ENCODE measurements around the gene NME3. TPM values are rescaled to one million over a fixed set of nuclear protein-coding genes. Genes with fewer than 3 reads are reported as not detected.

Gene NME3
- total RNA-seq, 1 experiment from 2014 or later, result 86.8 TPM

DNA sequence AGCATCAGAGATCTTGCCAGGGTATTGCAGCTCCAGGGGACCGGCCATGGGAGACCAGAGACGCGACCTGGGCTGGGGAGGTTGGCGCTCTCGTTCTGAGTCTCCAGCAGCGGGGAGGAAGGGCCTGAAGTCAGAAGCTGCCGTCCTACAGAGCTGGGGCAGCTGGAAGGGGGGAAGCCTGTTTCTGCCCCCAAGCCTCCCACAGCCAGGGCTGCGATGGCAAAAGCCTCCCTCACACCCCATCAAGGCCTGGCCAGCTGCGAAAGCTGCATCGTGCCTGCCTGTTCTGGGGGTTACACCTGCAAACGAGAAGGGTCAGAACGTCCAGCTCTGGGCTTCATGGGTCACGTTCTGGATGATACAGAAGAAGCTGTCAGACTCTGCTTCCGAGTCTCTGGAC is 39.3 kb downstream of the NME3 start:
- H3K4me1 Mint-ChIP-seq, result no peaks in the 10 kb centered on the region
- ATAC-seq (no peak), DNase-seq (ENCODE audit: low spot score) (no peak)
- H3K36me3 Mint-ChIP-seq, result peaks cover 7% of the 10 kb centered on the region
- TF ChIP-seq ZNF232 (CRISPR knock-in tag; IDR thresholded peaks at IDR 0.05), result no peak
- TF ChIP-seq, protein P1, sequence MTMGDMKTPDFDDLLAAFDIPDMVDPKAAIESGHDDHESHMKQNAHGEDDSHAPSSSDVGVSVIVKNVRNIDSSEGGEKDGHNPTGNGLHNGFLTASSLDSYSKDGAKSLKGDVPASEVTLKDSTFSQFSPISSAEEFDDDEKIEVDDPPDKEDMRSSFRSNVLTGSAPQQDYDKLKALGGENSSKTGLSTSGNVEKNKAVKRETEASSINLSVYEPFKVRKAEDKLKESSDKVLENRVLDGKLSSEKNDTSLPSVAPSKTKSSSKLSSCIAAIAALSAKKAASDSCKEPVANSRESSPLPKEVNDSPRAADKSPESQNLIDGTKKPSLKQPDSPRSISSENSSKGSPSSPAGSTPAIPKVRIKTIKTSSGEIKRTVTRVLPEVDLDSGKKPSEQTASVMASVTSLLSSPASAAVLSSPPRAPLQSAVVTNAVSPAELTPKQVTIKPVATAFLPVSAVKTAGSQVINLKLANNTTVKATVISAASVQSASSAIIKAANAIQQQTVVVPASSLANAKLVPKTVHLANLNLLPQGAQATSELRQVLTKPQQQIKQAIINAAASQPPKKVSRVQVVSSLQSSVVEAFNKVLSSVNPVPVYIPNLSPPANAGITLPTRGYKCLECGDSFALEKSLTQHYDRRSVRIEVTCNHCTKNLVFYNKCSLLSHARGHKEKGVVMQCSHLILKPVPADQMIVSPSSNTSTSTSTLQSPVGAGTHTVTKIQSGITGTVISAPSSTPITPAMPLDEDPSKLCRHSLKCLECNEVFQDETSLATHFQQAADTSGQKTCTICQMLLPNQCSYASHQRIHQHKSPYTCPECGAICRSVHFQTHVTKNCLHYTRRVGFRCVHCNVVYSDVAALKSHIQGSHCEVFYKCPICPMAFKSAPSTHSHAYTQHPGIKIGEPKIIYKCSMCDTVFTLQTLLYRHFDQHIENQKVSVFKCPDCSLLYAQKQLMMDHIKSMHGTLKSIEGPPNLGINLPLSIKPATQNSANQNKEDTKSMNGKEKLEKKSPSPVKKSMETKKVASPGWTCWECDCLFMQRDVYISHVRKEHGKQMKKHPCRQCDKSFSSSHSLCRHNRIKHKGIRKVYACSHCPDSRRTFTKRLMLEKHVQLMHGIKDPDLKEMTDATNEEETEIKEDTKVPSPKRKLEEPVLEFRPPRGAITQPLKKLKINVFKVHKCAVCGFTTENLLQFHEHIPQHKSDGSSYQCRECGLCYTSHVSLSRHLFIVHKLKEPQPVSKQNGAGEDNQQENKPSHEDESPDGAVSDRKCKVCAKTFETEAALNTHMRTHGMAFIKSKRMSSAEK (CRISPR knock-in tag; IDR thresholded peaks at IDR 0.05; ENCODE audit: borderline replicate concordance), result no peak
- TF ChIP-seq CBFB (CRISPR knock-in tag; IDR thresholded peaks at IDR 0.05; ENCODE audit: low read depth), result no peak
- TF ChIP-seq, protein P2, sequence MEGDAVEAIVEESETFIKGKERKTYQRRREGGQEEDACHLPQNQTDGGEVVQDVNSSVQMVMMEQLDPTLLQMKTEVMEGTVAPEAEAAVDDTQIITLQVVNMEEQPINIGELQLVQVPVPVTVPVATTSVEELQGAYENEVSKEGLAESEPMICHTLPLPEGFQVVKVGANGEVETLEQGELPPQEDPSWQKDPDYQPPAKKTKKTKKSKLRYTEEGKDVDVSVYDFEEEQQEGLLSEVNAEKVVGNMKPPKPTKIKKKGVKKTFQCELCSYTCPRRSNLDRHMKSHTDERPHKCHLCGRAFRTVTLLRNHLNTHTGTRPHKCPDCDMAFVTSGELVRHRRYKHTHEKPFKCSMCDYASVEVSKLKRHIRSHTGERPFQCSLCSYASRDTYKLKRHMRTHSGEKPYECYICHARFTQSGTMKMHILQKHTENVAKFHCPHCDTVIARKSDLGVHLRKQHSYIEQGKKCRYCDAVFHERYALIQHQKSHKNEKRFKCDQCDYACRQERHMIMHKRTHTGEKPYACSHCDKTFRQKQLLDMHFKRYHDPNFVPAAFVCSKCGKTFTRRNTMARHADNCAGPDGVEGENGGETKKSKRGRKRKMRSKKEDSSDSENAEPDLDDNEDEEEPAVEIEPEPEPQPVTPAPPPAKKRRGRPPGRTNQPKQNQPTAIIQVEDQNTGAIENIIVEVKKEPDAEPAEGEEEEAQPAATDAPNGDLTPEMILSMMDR (IDR thresholded peaks at IDR 0.05), result no peak
- no peak for TF ChIP-seq CREB1 (CRISPR knock-in tag; IDR thresholded peaks at IDR 0.05)
- H3K27me3 Mint-ChIP-seq (ENCODE audit: low read depth), result no peaks in the 10 kb centered on the region; the same call in 1 of the 2 replicates
- no peak overlapping the region for H3K27ac Mint-ChIP-seq
- H3K9me3 Mint-ChIP-seq, result no peaks in the 10 kb centered on the region
- no peak overlapping the region for H3K4me3 Mint-ChIP-seq
- POLR2A ChIA-PET, result no interaction called here
- CTCF ChIA-PET, result interaction anchor here (1.1 to 1.7 kb wide), 2 partner anchors 9 to 26 kb away, joined by 4 to 11 read pairs; partner anchors contain the start of gene MAPK8IP3

DNA sequence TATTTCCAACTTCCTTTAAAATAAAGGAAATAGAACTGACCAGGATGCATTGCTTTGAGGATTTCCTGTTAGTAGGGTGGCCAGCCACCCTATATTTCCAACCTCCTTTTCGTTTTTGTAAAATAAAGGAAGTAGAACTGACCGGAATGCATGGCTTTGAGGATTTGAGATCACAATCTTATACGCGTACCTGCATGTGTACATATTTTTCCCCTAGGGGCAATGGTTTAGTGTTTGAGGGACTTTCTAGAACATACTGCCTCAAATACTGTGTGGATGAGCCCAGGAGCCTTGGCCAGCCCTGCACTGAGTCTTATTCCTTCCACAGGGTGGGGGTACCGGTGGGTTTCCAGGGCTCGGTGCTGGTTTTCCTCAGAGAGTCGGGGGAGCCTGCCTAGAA is 39.7 kb downstream of the NME3 start:
- H3K27me3 Mint-ChIP-seq (ENCODE audit: low read depth), result no peaks in the 10 kb centered on the region; the same call in 1 of the 2 replicates
- CTCF ChIA-PET, result interaction anchor here (1.1 kb wide), 1 partner anchor 26 kb away, joined by 4 read pairs; the partner anchor contains the start of gene MAPK8IP3
- TF ChIP-seq CBFB (CRISPR knock-in tag; IDR thresholded peaks at IDR 0.05; ENCODE audit: low read depth) (no peak), TP53 (CRISPR knock-in tag; IDR thresholded peaks at IDR 0.05) (no peak), OVOL2 (CRISPR knock-in tag; IDR thresholded peaks at IDR 0.05; ENCODE audit: borderline replicate concordance) (no peak), RELA (CRISPR knock-in tag; IDR thresholded peaks at IDR 0.05; ENCODE audit: borderline replicate concordance) (no peak), KAT7 (CRISPR knock-in tag; IDR thresholded peaks at IDR 0.05; ENCODE audit: borderline replicate concordance) (no peak), SMAD4 (CRISPR knock-in tag; IDR thresholded peaks at IDR 0.05) (no peak), HMGA2 (CRISPR knock-in tag; IDR thresholded peaks at IDR 0.05) (no peak), PRRX2 (CRISPR knock-in tag; IDR thresholded peaks at IDR 0.05) (no peak), ZNF263 (CRISPR knock-in tag; IDR thresholded peaks at IDR 0.05; ENCODE audit: low read depth) (no peak), FOXK1 (CRISPR knock-in tag; IDR thresholded peaks at IDR 0.05) (no peak)
- TF ChIP-seq, protein P3, sequence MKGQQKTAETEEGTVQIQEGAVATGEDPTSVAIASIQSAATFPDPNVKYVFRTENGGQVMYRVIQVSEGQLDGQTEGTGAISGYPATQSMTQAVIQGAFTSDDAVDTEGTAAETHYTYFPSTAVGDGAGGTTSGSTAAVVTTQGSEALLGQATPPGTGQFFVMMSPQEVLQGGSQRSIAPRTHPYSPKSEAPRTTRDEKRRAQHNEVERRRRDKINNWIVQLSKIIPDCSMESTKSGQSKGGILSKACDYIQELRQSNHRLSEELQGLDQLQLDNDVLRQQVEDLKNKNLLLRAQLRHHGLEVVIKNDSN (CRISPR knock-in tag; IDR thresholded peaks at IDR 0.05), result no peak
- TF ChIP-seq, protein P4, sequence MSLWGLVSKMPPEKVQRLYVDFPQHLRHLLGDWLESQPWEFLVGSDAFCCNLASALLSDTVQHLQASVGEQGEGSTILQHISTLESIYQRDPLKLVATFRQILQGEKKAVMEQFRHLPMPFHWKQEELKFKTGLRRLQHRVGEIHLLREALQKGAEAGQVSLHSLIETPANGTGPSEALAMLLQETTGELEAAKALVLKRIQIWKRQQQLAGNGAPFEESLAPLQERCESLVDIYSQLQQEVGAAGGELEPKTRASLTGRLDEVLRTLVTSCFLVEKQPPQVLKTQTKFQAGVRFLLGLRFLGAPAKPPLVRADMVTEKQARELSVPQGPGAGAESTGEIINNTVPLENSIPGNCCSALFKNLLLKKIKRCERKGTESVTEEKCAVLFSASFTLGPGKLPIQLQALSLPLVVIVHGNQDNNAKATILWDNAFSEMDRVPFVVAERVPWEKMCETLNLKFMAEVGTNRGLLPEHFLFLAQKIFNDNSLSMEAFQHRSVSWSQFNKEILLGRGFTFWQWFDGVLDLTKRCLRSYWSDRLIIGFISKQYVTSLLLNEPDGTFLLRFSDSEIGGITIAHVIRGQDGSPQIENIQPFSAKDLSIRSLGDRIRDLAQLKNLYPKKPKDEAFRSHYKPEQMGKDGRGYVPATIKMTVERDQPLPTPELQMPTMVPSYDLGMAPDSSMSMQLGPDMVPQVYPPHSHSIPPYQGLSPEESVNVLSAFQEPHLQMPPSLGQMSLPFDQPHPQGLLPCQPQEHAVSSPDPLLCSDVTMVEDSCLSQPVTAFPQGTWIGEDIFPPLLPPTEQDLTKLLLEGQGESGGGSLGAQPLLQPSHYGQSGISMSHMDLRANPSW (CRISPR knock-in tag; conservative IDR thresholded peaks at IDR 0.05; ENCODE audit: low read depth), result no peak
- TF ChIP-seq, protein P5, sequence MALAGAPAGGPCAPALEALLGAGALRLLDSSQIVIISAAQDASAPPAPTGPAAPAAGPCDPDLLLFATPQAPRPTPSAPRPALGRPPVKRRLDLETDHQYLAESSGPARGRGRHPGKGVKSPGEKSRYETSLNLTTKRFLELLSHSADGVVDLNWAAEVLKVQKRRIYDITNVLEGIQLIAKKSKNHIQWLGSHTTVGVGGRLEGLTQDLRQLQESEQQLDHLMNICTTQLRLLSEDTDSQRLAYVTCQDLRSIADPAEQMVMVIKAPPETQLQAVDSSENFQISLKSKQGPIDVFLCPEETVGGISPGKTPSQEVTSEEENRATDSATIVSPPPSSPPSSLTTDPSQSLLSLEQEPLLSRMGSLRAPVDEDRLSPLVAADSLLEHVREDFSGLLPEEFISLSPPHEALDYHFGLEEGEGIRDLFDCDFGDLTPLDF (CRISPR knock-in tag; IDR thresholded peaks at IDR 0.05), result no peak
- TF ChIP-seq, protein P6, sequence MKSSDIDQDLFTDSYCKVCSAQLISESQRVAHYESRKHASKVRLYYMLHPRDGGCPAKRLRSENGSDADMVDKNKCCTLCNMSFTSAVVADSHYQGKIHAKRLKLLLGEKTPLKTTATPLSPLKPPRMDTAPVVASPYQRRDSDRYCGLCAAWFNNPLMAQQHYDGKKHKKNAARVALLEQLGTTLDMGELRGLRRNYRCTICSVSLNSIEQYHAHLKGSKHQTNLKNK (CRISPR knock-in tag; IDR thresholded peaks at IDR 0.05), result no peak
- TF ChIP-seq, protein P7, sequence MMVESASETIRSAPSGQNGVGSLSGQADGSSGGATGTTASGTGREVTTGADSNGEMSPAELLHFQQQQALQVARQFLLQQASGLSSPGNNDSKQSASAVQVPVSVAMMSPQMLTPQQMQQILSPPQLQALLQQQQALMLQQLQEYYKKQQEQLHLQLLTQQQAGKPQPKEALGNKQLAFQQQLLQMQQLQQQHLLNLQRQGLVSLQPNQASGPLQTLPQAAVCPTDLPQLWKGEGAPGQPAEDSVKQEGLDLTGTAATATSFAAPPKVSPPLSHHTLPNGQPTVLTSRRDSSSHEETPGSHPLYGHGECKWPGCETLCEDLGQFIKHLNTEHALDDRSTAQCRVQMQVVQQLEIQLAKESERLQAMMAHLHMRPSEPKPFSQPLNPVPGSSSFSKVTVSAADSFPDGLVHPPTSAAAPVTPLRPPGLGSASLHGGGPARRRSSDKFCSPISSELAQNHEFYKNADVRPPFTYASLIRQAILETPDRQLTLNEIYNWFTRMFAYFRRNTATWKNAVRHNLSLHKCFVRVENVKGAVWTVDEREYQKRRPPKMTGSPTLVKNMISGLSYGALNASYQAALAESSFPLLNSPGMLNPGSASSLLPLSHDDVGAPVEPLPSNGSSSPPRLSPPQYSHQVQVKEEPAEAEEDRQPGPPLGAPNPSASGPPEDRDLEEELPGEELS (CRISPR knock-in tag; IDR thresholded peaks at IDR 0.05), result no peak
- TF ChIP-seq, protein P8, sequence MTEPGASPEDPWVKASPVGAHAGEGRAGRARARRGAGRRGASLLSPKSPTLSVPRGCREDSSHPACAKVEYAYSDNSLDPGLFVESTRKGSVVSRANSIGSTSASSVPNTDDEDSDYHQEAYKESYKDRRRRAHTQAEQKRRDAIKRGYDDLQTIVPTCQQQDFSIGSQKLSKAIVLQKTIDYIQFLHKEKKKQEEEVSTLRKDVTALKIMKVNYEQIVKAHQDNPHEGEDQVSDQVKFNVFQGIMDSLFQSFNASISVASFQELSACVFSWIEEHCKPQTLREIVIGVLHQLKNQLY (CRISPR knock-in tag; IDR thresholded peaks at IDR 0.05), result no peak

More for the DNA sequence above, 39.7 kb downstream of the NME3 start:
- DNase-seq (ENCODE audit: low spot score) (no peak), ATAC-seq (no peak)
- Mint-ChIP-seq H3K4me1 (no peaks in the 10 kb centered on the region), H3K36me3 (peaks cover 7% of the 10 kb centered on the region), H3K4me3 (no peak overlapping the region), H3K27ac (no peak overlapping the region), H3K9me3 (no peaks in the 10 kb centered on the region)
- POLR2A ChIA-PET, result no interaction called here
